Keratinocyte (primary cell): ENCODE data around the gene R3HDM2. TPM values are rescaled to one million over a fixed set of nuclear protein-coding genes. Genes with fewer than 3 reads are reported as not detected.

Experiments used
- DNase-seq: peaks from one replicate; pipeline ENCODE4 v3.0.0-alpha.2; 2011; ENCODE audit warnings: low read depth, missing footprints, low spot score
- FAIRE-seq: peaks from 2 replicates; lab custom pipeline; 2011; peaks lifted over from hg19 to GRCh38; lab: Jason Lieb, UNC
- H2AFZ ChIP-seq: 2 replicates; pipeline ENCODE4 v1.6.0; 2012; ENCODE audit warnings: low read length, control low read depth, inconsistent platforms; ENCODE audit not compliant: control insufficient read depth
- H3K27ac ChIP-seq: 2 replicates; pipeline ENCODE4 v1.5.1; 2011; ENCODE audit warnings: low read length; ENCODE audit not compliant: control insufficient read depth, insufficient read depth
- H3K27me3 ChIP-seq: 3 replicates; pipeline ENCODE4 v1.6.0; 2011; ENCODE audit warnings: low read length; ENCODE audit not compliant: control insufficient read depth, insufficient read depth; ENCODE audit errors: extremely low read depth
- H3K36me3 ChIP-seq, 2 experiments: 2 replicates in 1 of 2; 3 replicates in 1 of 2; pipeline ENCODE4 v1.5.1; 2011; ENCODE audit warnings: low read length in 2 of 2, mild to moderate bottlenecking in 1 of 2; ENCODE audit not compliant: control insufficient read depth in 2 of 2, insufficient read depth in 2 of 2; ENCODE audit errors: extremely low read depth in 1 of 2
- H3K4me1 ChIP-seq: 3 replicates; pipeline ENCODE4 v1.5.1; 2011; ENCODE audit warnings: low read length; ENCODE audit not compliant: control insufficient read depth, insufficient read depth; ENCODE audit errors: extremely low read depth
- H3K4me2 ChIP-seq: 3 replicates; pipeline ENCODE4 v1.6.0; 2011; ENCODE audit warnings: low read depth, low read length; ENCODE audit not compliant: control insufficient read depth, insufficient read depth; ENCODE audit errors: extremely low read depth
- H3K4me3 ChIP-seq, 3 experiments: fragments of 200-600 bp in 1 of 3; sonication (generic) in 1 of 3; 2 replicates in 2 of 3; 3 replicates in 1 of 3; pipeline ENCODE4 v1.5.1; 2011 to 2016; ENCODE audit warnings: low read length in 3 of 3, mild to moderate bottlenecking in 3 of 3, control low read depth in 2 of 3, inconsistent platforms in 1 of 3, low read depth in 1 of 3, mixed read lengths in 1 of 3, mixed run types in 1 of 3, moderate library complexity in 1 of 3; ENCODE audit not compliant: control insufficient read depth in 2 of 3, insufficient read depth in 2 of 3; ENCODE audit errors: extremely low read depth in 1 of 3
- H3K79me2 ChIP-seq: 2 replicates; pipeline ENCODE4 v1.6.0; 2012; ENCODE audit warnings: low read length; ENCODE audit not compliant: control insufficient read depth, insufficient read depth
- H3K9ac ChIP-seq: 3 replicates; pipeline ENCODE4 v1.6.0; 2011; ENCODE audit warnings: low read length; ENCODE audit not compliant: control insufficient read depth, insufficient read depth; ENCODE audit errors: extremely low read depth
- H3K9me1 ChIP-seq: 3 replicates; pipeline ENCODE4 v1.6.0; 2011; ENCODE audit warnings: low read length; ENCODE audit not compliant: control insufficient read depth, insufficient read depth; ENCODE audit errors: extremely low read depth
- H3K9me3 ChIP-seq: 2 replicates; pipeline ENCODE4 v1.5.1; 2012; ENCODE audit warnings: low read depth, low read length; ENCODE audit not compliant: control insufficient read depth
- H4K20me1 ChIP-seq: 3 replicates; pipeline ENCODE4 v1.6.0; 2011; ENCODE audit warnings: low read length; ENCODE audit not compliant: control insufficient read depth, insufficient read depth; ENCODE audit errors: extremely low read depth
- CTCF ChIP-seq, 3 experiments: IDR thresholded peaks in 1 of 3; conservative IDR thresholded peaks in 1 of 3; optimal IDR thresholded peaks in 1 of 3; 2 replicates in 2 of 3; 3 replicates in 1 of 3; pipeline versions ENCODE3 to v1.5.1; 2011; ENCODE audit warnings: low read length in 3 of 3, mild to moderate bottlenecking in 3 of 3, moderate library complexity in 2 of 3, control low read depth in 1 of 3, inconsistent platforms in 1 of 3; ENCODE audit not compliant: insufficient read depth in 2 of 3; ENCODE audit errors: extremely low read depth in 1 of 3
- EZH2 ChIP-seq: IDR thresholded peaks from one replicate; pipeline ENCODE4 v1.6.1; 2012; ENCODE audit warnings: inconsistent platforms, mild to moderate bottlenecking, low read length, moderate library complexity
- dilution Hi-C: fragments of 300-500 bp; cut with MboI; formaldehyde crosslinking; loops from one replicate; pipeline ENCODE4 v1.7.0; 2020; ENCODE audit warnings: low sequenced_read_pairs; ENCODE audit not compliant: extremely low pct_ligation_motif_present
- polyA plus RNA-seq, 5 experiments: library from polyadenylated mRNA; depleted of rRNA in 3 of 5; stranded (reverse) in 3 of 5; stranded (forward) in 1 of 5; unstranded in 1 of 5; fragments of >200 nt; gene quantifications; 1 replicate in 1 of 5; 2 replicates in 3 of 5; 3 replicates in 1 of 5; pipeline versions ENCODE4 v1.2.1 to v1.2.3, GENCODE V29; 2011 to 2012; ENCODE audit warnings: missing spikeins in 2 of 5, low read depth in 1 of 5, low replicate concordance in 1 of 5

R3HDM2 gene
- polyA plus RNA-seq, 1 donor (not counting 4 experiments of a cell fraction or from before 2014, with no cell fraction given), result 11.1 TPM

DNA sequence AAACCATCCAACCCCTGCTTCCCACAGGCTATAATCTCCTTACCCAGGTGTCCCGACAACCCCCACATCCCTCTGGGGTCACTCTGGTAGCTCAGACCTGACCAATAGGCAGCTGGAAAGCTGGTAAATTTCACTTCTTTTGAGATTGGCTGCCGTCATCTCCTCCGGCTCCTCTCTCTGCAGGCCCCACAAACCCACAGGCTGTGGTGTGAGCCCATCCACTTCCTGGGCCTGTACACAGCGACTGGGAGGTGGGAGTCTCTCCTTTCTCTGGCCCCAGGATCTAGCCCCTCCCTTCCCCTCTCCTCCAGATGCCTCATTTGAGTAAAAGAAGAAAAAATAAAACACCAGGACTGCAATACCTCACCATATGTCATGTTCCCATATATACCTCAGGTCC lies 4.5 kb upstream of the R3HDM2 start:
- H3K9ac ChIP-seq, result no peak overlapping the region
- no peaks in the 10 kb centered on the region for H4K20me1 ChIP-seq
- no peaks in the 10 kb centered on the region for H3K9me1 ChIP-seq
- dilution Hi-C loops, result no loop called here
- no peak overlapping the region for H3K4me2 ChIP-seq
- no peak overlapping the region for H3K27ac ChIP-seq
- no peak for FAIRE-seq
- H3K27me3 ChIP-seq, result no peaks in the 10 kb centered on the region
- no peak for DNase-seq
- no peaks in the 10 kb centered on the region for H3K79me2 ChIP-seq
- TF ChIP-seq EZH2 (no peak), CTCF (optimal IDR thresholded peaks at IDR 0.05 in 1 of 3, IDR thresholded peaks at IDR 0.05 in 1 of 3, conservative IDR thresholded peaks at IDR 0.05 in 1 of 3; ENCODE audit: extremely low read depth in 1 of 3, insufficient read depth in 2 of 3, low read length in 3 of 3) (no peak)
- H3K4me3 ChIP-seq, result no peak overlapping the region
- H3K36me3 ChIP-seq, result no peaks in the 10 kb centered on the region
- no peak overlapping the region for H2AFZ ChIP-seq
- no peaks in the 10 kb centered on the region for H3K9me3 ChIP-seq
- peaks cover 4% of the 10 kb centered on the region for H3K4me1 ChIP-seq

DNA sequence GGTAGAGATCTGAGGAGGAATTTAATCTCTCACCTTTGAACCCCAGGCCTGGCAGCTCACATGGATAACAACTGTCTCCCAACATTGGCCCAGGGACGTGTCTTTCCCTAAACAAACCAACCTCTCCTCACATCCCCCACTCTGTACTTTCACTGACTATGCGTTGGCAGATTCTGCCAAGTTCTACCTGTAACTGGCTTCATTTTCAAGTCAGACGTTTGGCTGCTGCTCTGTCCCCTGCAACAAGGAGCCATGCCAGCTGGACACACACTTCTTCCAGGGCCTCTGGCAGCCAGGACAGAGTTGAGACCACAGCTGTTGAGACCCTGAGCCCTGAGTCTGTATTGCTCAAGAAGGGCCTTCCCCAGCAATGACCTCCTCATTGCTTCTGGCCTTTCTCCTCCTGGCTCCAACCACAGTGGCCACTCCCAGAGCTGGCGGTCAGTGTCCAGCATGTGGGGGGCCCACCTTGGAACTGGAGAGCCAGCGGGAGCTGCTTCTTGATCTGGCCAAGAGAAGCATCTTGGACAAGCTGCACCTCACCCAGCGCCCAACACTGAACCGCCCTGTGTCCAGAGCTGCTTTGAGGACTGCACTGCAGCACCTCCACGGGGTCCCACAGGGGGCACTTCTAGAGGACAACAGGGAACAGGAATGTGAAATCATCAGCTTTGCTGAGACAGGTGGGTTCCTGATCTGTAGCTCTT lies 3.8 kb upstream of the R3HDM2 start, which contains the start of gene INHBC:
Gene INHBC, plus strand, starts transcription at position 268 of the 707 bp plus-strand sequence. Its CDS starts 103 bp downstream, at position 371.
- no peak within 1 kb of the TSS for H3K4me3 ChIP-seq
- no peak for DNase-seq
- H3K27me3 ChIP-seq, result no peaks in the 10 kb centered on the region
- H3K9me1 ChIP-seq, result no peaks in the 10 kb centered on the region
- no peak within 1 kb of the TSS for H3K9ac ChIP-seq
- no peaks in the 10 kb centered on the region for H3K36me3 ChIP-seq
- no peak within 1 kb of the TSS for H3K4me2 ChIP-seq
- H3K27ac ChIP-seq, result no peak within 1 kb of the TSS
- no peaks in the 10 kb centered on the region for H3K9me3 ChIP-seq
- no peak for FAIRE-seq
- H4K20me1 ChIP-seq, result no peaks in the 10 kb centered on the region
- peaks cover 4% of the 10 kb centered on the region for H3K4me1 ChIP-seq
- dilution Hi-C loops, result no loop called here
- H3K79me2 ChIP-seq, result peaks cover 4% of the 10 kb centered on the region
- no peak within 1 kb of the TSS for H2AFZ ChIP-seq
- TF ChIP-seq EZH2 (no peak), CTCF (optimal IDR thresholded peaks at IDR 0.05 in 1 of 3, IDR thresholded peaks at IDR 0.05 in 1 of 3, conservative IDR thresholded peaks at IDR 0.05 in 1 of 3; ENCODE audit: extremely low read depth in 1 of 3, insufficient read depth in 2 of 3, low read length in 3 of 3) (no peak)
